ENCODE data around the gene FAM200A. TPM values are rescaled to one million over a fixed set of nuclear protein-coding genes. Genes with fewer than 3 reads are reported as not detected.

The FAM200A gene
- total and polyA plus RNA-seq, 2 donors (not counting 1 experiment from before 2014, with no cell fraction given) = 9.0 to 9.7 TPM

DNA sequence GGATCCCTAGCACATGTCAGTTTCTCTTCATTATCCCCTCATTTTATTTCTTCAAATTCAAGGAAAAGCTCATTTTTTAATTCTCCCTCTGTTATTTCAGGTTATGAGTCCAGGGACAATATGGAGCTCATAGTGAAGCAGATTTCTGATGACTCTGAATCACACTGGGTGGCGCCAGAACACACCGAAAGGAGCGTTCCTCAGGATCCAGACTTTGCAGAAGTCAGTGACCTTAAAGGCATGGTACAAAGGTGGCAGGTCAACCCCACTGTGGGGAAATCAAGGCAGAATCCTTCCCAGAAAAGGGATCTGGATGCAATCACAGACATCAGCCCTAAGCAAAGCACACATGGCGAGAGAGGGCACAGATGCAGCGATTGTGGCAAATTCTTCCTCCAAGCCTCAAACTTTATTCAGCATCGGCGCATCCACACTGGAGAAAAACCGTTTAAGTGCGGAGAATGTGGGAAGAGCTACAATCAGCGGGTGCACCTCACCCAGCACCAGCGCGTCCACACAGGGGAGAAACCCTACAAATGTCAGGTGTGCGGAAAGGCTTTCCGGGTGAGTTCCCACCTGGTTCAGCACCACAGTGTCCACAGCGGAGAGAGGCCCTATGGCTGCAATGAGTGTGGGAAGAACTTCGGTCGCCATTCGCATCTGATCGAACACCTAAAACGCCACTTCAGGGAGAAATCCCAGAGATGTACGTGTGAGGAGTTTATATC is 26.0 kb downstream of the FAM200A start:
- peak in 1 of 2 donors; percentile 15 for DNase-seq (ENCODE audit: low read depth in 2 of 2)

DNA sequence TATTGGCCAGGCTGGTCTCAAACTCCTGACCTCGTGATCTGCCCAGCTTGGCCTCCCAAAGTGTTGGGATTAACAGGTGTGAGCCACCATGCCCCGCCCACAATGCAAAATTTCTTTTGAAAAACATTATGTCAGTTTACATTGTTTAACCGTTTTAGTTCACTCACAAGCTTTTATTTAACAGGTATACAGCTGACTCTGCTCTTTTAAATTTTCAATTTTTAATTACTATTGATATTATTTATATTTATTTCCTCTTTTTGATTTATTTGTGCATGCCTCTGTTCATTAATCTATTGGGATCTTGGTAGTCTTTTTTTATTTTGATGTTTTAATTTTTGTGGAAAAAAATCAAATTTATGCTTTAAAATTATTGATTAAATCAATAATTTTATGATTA is 30.5 kb downstream of the FAM200A start:
- no peaks in the 10 kb centered on the region for H3K27me3 ChIP-seq (ENCODE audit: control insufficient read depth, insufficient read depth, low read length)
- no peak overlapping the region for H3K27ac ChIP-seq (ENCODE audit: insufficient read depth, low read length)
- no peak overlapping the region for H2AFZ ChIP-seq (ENCODE audit: low read length)
- peaks cover 15% of the 10 kb centered on the region for H3K36me3 ChIP-seq (ENCODE audit: control insufficient read depth, insufficient read depth, low read length)
- no peaks in the 10 kb centered on the region for H3K9me3 ChIP-seq (ENCODE audit: control insufficient read depth, insufficient read depth, low read depth, low read length)
- DNase-seq (ENCODE audit: low read depth in 2 of 2) = no peak
- no peaks in the 10 kb centered on the region for H3K79me2 ChIP-seq (ENCODE audit: control insufficient read depth, insufficient read depth, low read length)
- peaks cover 1% of the 10 kb centered on the region for H4K20me1 ChIP-seq (ENCODE audit: control insufficient read depth, extremely low read depth, insufficient read depth, low read length)
- H3K4me2 ChIP-seq (ENCODE audit: extremely low read depth, insufficient read depth, low read length) = no peak overlapping the region
- no peak overlapping the region for H3K4me3 ChIP-seq (replicated peaks in 1 of 4; ENCODE audit: control extremely low read depth in 1 of 4, insufficient read depth in 1 of 4, low read depth in 3 of 4, low read length in 4 of 4)
- no peak overlapping the region for H3K9ac ChIP-seq (ENCODE audit: insufficient read depth, low read length)
- no peak for TF ChIP-seq EZH2 (IDR thresholded peaks at IDR 0.05; ENCODE audit: low read length, missing control alignments)
- TF ChIP-seq, protein P1, sequence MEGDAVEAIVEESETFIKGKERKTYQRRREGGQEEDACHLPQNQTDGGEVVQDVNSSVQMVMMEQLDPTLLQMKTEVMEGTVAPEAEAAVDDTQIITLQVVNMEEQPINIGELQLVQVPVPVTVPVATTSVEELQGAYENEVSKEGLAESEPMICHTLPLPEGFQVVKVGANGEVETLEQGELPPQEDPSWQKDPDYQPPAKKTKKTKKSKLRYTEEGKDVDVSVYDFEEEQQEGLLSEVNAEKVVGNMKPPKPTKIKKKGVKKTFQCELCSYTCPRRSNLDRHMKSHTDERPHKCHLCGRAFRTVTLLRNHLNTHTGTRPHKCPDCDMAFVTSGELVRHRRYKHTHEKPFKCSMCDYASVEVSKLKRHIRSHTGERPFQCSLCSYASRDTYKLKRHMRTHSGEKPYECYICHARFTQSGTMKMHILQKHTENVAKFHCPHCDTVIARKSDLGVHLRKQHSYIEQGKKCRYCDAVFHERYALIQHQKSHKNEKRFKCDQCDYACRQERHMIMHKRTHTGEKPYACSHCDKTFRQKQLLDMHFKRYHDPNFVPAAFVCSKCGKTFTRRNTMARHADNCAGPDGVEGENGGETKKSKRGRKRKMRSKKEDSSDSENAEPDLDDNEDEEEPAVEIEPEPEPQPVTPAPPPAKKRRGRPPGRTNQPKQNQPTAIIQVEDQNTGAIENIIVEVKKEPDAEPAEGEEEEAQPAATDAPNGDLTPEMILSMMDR (conservative IDR thresholded peaks at IDR 0.05 in 1 of 2, IDR thresholded peaks at IDR 0.05 in 1 of 2; ENCODE audit: low read depth in 1 of 2, low read length in 2 of 2) = no peak
- no peaks in the 10 kb centered on the region for H3K4me1 ChIP-seq (ENCODE audit: control insufficient read depth, extremely low read depth, insufficient read depth, low read length)

More for the DNA sequence above, 26.0 kb downstream of the FAM200A start:
- no peaks in the 10 kb centered on the region for H3K79me2 ChIP-seq (ENCODE audit: control insufficient read depth, insufficient read depth, low read length)
- H4K20me1 ChIP-seq (ENCODE audit: control insufficient read depth, extremely low read depth, insufficient read depth, low read length) = peaks cover 1% of the 10 kb centered on the region
- H3K36me3 ChIP-seq (ENCODE audit: control insufficient read depth, insufficient read depth, low read length) = peaks cover 13% of the 10 kb centered on the region
- no peaks in the 10 kb centered on the region for H3K4me1 ChIP-seq (ENCODE audit: control insufficient read depth, extremely low read depth, insufficient read depth, low read length)
- no peak overlapping the region for H2AFZ ChIP-seq (ENCODE audit: low read length)
- no peaks in the 10 kb centered on the region for H3K27me3 ChIP-seq (ENCODE audit: control insufficient read depth, insufficient read depth, low read length)
- H3K27ac ChIP-seq (ENCODE audit: insufficient read depth, low read length) = no peak overlapping the region
- H3K9ac ChIP-seq (ENCODE audit: insufficient read depth, low read length) = no peak overlapping the region
- no peaks in the 10 kb centered on the region for H3K9me3 ChIP-seq (ENCODE audit: control insufficient read depth, insufficient read depth, low read depth, low read length)
- no peak overlapping the region for H3K4me3 ChIP-seq (replicated peaks in 1 of 4; ENCODE audit: control extremely low read depth in 1 of 4, insufficient read depth in 1 of 4, low read depth in 3 of 4, low read length in 4 of 4)
- no peak for TF ChIP-seq EZH2 (IDR thresholded peaks at IDR 0.05; ENCODE audit: low read length, missing control alignments)
- TF ChIP-seq, protein P1 (conservative IDR thresholded peaks at IDR 0.05 in 1 of 2, IDR thresholded peaks at IDR 0.05 in 1 of 2; ENCODE audit: low read depth in 1 of 2, low read length in 2 of 2) = peak in 1 of 2 donors; percentile 24
- H3K4me2 ChIP-seq (ENCODE audit: extremely low read depth, insufficient read depth, low read length) = no peak overlapping the region

DNA sequence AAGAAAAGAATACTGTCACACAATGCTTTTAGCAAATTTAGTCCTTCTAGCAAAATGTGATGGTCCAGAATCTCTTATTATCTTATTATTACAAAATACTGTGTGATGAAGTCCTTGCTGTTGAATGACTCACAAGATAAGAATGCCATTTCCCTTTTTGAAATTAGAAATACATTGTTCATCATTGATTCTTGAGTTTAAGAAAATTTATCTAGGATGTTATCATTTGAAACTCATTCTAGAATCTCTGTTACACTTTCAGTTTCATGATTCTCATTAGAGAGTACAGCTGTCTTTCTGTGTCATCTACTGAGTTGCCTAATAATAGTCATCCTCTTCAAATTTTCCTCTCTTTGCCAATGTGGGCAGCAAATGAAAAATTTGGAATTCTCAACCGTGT is 37.9 kb downstream of the FAM200A start:
- H3K4me2 ChIP-seq (ENCODE audit: extremely low read depth, insufficient read depth, low read length) = no peak overlapping the region

More for the DNA sequence above, 37.9 kb downstream of the FAM200A start:
- Histone ChIP-seq H3K4me3 (replicated peaks in 1 of 4; ENCODE audit: control extremely low read depth in 1 of 4, insufficient read depth in 1 of 4, low read depth in 3 of 4, low read length in 4 of 4) (no peak overlapping the region), H3K9me3 (ENCODE audit: control insufficient read depth, insufficient read depth, low read depth, low read length) (no peaks in the 10 kb centered on the region), H3K27ac (ENCODE audit: insufficient read depth, low read length) (no peak overlapping the region), H4K20me1 (ENCODE audit: control insufficient read depth, extremely low read depth, insufficient read depth, low read length) (no peaks in the 10 kb centered on the region), H3K79me2 (ENCODE audit: control insufficient read depth, insufficient read depth, low read length) (peaks cover 6% of the 10 kb centered on the region), H3K27me3 (ENCODE audit: control insufficient read depth, insufficient read depth, low read length) (no peaks in the 10 kb centered on the region), H3K36me3 (ENCODE audit: control insufficient read depth, insufficient read depth, low read length) (peaks cover 10% of the 10 kb centered on the region), H2AFZ (ENCODE audit: low read length) (no peak overlapping the region), H3K9ac (ENCODE audit: insufficient read depth, low read length) (no peak overlapping the region), H3K4me1 (ENCODE audit: control insufficient read depth, extremely low read depth, insufficient read depth, low read length) (peaks cover 3% of the 10 kb centered on the region)
- peak; percentile 28 to 32 for DNase-seq (ENCODE audit: low read depth in 2 of 2)
- no peak for TF ChIP-seq EZH2 (IDR thresholded peaks at IDR 0.05; ENCODE audit: low read length, missing control alignments)
- TF ChIP-seq, protein P1 (conservative IDR thresholded peaks at IDR 0.05 in 1 of 2, IDR thresholded peaks at IDR 0.05 in 1 of 2; ENCODE audit: low read depth in 1 of 2, low read length in 2 of 2) = no peak
